DMS53 (cell line): ENCODE measurements around the gene RBP5.

Experiments
- DNase-seq: peaks from one replicate; lab custom pipeline; 2025; lab: John Stamatoyannopoulos, UW

RBP5 gene

DNA sequence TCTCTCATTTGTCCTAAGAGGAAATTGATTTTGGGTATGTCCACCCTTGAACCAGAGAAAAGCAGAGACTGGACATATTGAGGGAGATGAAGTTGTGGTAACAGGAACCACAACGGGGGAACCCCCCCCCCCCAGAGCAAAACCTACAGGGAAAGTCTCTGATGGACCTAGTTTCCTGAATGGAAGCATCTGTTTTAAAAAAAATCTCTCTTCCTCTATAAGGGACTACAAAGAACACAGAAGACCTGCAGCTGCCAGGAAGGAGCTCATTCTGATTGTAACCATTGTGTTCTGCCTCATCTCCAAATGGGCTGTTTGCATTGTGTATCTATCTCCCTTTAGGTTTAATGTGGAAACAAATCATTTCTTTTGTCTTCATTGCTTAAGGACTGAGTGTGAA lies 54.7 kb downstream of the RBP5 start:
- DNase-seq: no peak
